Liver (tissue), 9 donors: ENCODE measurements around the gene CCL25. TPM values are rescaled to one million over a fixed set of nuclear protein-coding genes. Genes with fewer than 3 reads are reported as not detected.
"Not testable (repeated sequence)": the region's sequence is repeated elsewhere in the genome, so short reads cannot be mapped to it uniquely, and the experiment has no call there.

ENCODE experiments used
- DNase-seq: peaks from one replicate; pipeline ENCODE4 v3.0.0-alpha.2; 2017; ENCODE audit warnings: low spot score
- H3K27ac ChIP-seq, 2 donors: one replicate each; pipeline ENCODE4 v1.7.0; 2013; ENCODE audit warnings: inconsistent platforms in 2 of 2, low read length in 2 of 2, control low read depth in 1 of 2, low read depth in 1 of 2, mild to moderate bottlenecking in 1 of 2
- H3K27me3 ChIP-seq, 4 donors: one replicate each; pipeline versions ENCODE4 v1.6.1 to v1.7.0; 2013; ENCODE audit warnings: low read length in 3 of 4, inconsistent platforms in 1 of 4, mild to moderate bottlenecking in 1 of 4, moderate library complexity in 1 of 4; ENCODE audit not compliant: control insufficient read depth in 4 of 4, insufficient read depth in 4 of 4
- H3K36me3 ChIP-seq, 4 donors: one replicate each; pipeline versions ENCODE4 v1.6.1 to v1.7.0; 2013; ENCODE audit warnings: low read length in 3 of 4, mild to moderate bottlenecking in 3 of 4, low read depth in 1 of 4, moderate library complexity in 1 of 4; ENCODE audit not compliant: control insufficient read depth in 4 of 4, insufficient read depth in 3 of 4
- H3K4me1 ChIP-seq, 4 donors: one replicate each; pipeline versions ENCODE4 v1.6.1 to v1.7.0; 2013; ENCODE audit warnings: low read length in 3 of 4, mild to moderate bottlenecking in 3 of 4, moderate library complexity in 1 of 4; ENCODE audit not compliant: control insufficient read depth in 4 of 4, insufficient read depth in 4 of 4
- H3K4me3 ChIP-seq, 3 donors: one replicate each; pipeline versions ENCODE4 v1.6.1 to v1.7.0; 2013; ENCODE audit warnings: low read length in 3 of 3, control low read depth in 1 of 3, low read depth in 1 of 3, mild to moderate bottlenecking in 1 of 3
- H3K9ac ChIP-seq, 2 donors: one replicate each; pipeline ENCODE4 v1.7.0; 2013; ENCODE audit warnings: low read length in 2 of 2, mild to moderate bottlenecking in 2 of 2, moderate library complexity in 2 of 2, control low read depth in 1 of 2, low read depth in 1 of 2
- H3K9me3 ChIP-seq, 4 donors: one replicate each; pipeline versions ENCODE4 v1.6.1 to v1.7.0; 2013; ENCODE audit warnings: low read length in 3 of 4; ENCODE audit not compliant: control insufficient read depth in 4 of 4
- ATF3 ChIP-seq: IDR thresholded peaks from 2 replicates; pipeline ENCODE4 v1.6.1; 2016; ENCODE audit warnings: antibody characterized with exemption
- CTCF ChIP-seq: fragments of 150-350 bp; IDR thresholded peaks from 2 replicates; pipeline ENCODE4 v1.5.1; 2017; ENCODE audit warnings: improper control_type of control experiment, low read depth, low read length; ENCODE audit not compliant: missing input control
- EGR1 ChIP-seq, 2 donors: IDR thresholded peaks; 2 replicates each; pipeline ENCODE4 v1.6.1; 2016 to 2018; ENCODE audit warnings: antibody characterized with exemption in 2 of 2, low read depth in 2 of 2
- FOXA1 ChIP-seq: IDR thresholded peaks from 2 replicates; pipeline ENCODE4 v1.6.1; 2016; ENCODE audit warnings: antibody characterized with exemption
- FOXA2 ChIP-seq: IDR thresholded peaks from 2 replicates; pipeline ENCODE4 v1.6.1; 2016; ENCODE audit warnings: antibody characterized with exemption
- GABPA ChIP-seq, 2 donors: IDR thresholded peaks in 1 of 2; conservative IDR thresholded peaks in 1 of 2; 2 replicates each; pipeline ENCODE4 v1.6.1; 2016; ENCODE audit warnings: antibody characterized with exemption in 2 of 2, mild to moderate bottlenecking in 1 of 2, moderate library complexity in 1 of 2
- HNF4A ChIP-seq, 2 donors: conservative IDR thresholded peaks; 2 replicates each; pipeline ENCODE4 v1.6.1; 2016; ENCODE audit warnings: antibody characterized with exemption in 2 of 2, mild to moderate bottlenecking in 2 of 2
- HNF4G ChIP-seq: IDR thresholded peaks from 2 replicates; pipeline ENCODE4 v1.6.1; 2016; ENCODE audit warnings: antibody characterized with exemption
- JUND ChIP-seq, 2 donors: IDR thresholded peaks; 2 replicates each; pipeline ENCODE4 v1.6.1; 2016; ENCODE audit warnings: antibody characterized with exemption in 2 of 2
- MAX ChIP-seq: IDR thresholded peaks from 2 replicates; pipeline ENCODE4 v1.6.1; 2016; ENCODE audit warnings: antibody characterized with exemption
- NR2F2 ChIP-seq: IDR thresholded peaks from 2 replicates; pipeline ENCODE4 v1.6.1; 2016; ENCODE audit warnings: antibody characterized with exemption
- REST ChIP-seq: IDR thresholded peaks from 2 replicates; pipeline ENCODE4 v1.6.1; 2016; ENCODE audit warnings: antibody characterized with exemption, mild to moderate bottlenecking
- RXRA ChIP-seq, 2 donors: IDR thresholded peaks; 2 replicates each; pipeline ENCODE4 v1.6.1; 2017 to 2018; ENCODE audit warnings: antibody characterized with exemption in 2 of 2, mild to moderate bottlenecking in 1 of 2
- SP1 ChIP-seq: IDR thresholded peaks from 2 replicates; pipeline ENCODE4 v1.6.1; 2018; ENCODE audit warnings: antibody characterized with exemption, mild to moderate bottlenecking
- TAF1 ChIP-seq: conservative IDR thresholded peaks from 2 replicates; pipeline ENCODE4 v1.6.1; 2016; ENCODE audit warnings: antibody characterized with exemption, mild to moderate bottlenecking
- ZBTB33 ChIP-seq: IDR thresholded peaks from 2 replicates; pipeline ENCODE4 v1.6.1; 2016; ENCODE audit warnings: antibody characterized with exemption
- WGBS: extraction: QIAGEN DNeasy Blood & Tissue Kit; methylation state at CpG from one replicate; pipeline ENCODE4 v1.1.7; 2013; 5-methylcytosine and 5-hydroxymethylcytosine counted together
- polyA plus RNA-seq, 2 donors: library from polyadenylated mRNA; stranded (reverse) in 1 of 2; unstranded in 1 of 2; fragments of 200-250 nt in 1 of 2; fragments of >200 nt in 1 of 2; fragmentation: Nextera tagmentation in 1 of 2; extraction: Ambion mirVana in 1 of 2; gene quantifications; one replicate each; pipeline versions ENCODE4 v1.2.1 to v1.2.3, GENCODE V29; 2013 to 2015
- total RNA-seq, 2 donors: library from RNA; depleted of rRNA; stranded (reverse); fragments of >200 nt; gene quantifications; one replicate each; pipeline ENCODE4 v1.2.3, GENCODE V29; 2014
- donor health status: healthy.
- donor health status: healthy.
- donor health status: healthy.
- donor health status: healthy.
- donor health status: healthy.

The CCL25 gene
- total and polyA plus RNA-seq, 4 donors = not detected

GRCh38 chr19:8023371-8023770, 29.2 kb upstream of the CCL25 start:
- H3K4me3 ChIP-seq = no peak overlapping the region
- no peak overlapping the region for H3K27ac ChIP-seq
- H3K4me1 ChIP-seq = peaks cover 0 to 21% (median 9%) of the 10 kb centered on the region in 4 donors
- no peak for DNase-seq
- WGBS = 95% methylated on average over 5 of the region's 5 CpGs
- H3K9ac ChIP-seq = no peak overlapping the region
- H3K27me3 ChIP-seq = no peaks in the 10 kb centered on the region
- H3K9me3 ChIP-seq = no peaks in the 10 kb centered on the region
- no peaks in the 10 kb centered on the region for H3K36me3 ChIP-seq
- no peak for TF ChIP-seq NR2F2

- not testable (repeated sequence) for H3K27ac ChIP-seq, DNase-seq, H3K4me3 ChIP-seq, H3K9ac ChIP-seq, H3K9me3 ChIP-seq, H3K27me3 ChIP-seq, H3K36me3 ChIP-seq
- 97% methylated on average over 3 of the region's 3 CpGs for WGBS
- peaks cover 0 to 21% (median 9%) of the 10 kb centered on the region in 4 donors for H3K4me1 ChIP-seq
These were observed 28.3 kb upstream of the CCL25 start for GRCh38 chr19:8024256-8024655.

- no peaks in the 10 kb centered on the region for H3K27me3 ChIP-seq
- H3K9ac ChIP-seq = no peak overlapping the region
- no peaks in the 10 kb centered on the region for H3K9me3 ChIP-seq
- H3K4me1 ChIP-seq = peaks cover 0 to 21% (median 9%) of the 10 kb centered on the region in 4 donors
- 63% methylated on average over 5 of the region's 5 CpGs for WGBS
- no peak overlapping the region for H3K4me3 ChIP-seq
- H3K27ac ChIP-seq = no peak overlapping the region
- H3K36me3 ChIP-seq = no peaks in the 10 kb centered on the region
- DNase-seq = no peak
- TF ChIP-seq SP1 = no peak
- TF ChIP-seq HNF4G = no peak
- TF ChIP-seq ATF3 = no peak
- TF ChIP-seq HNF4A (conservative IDR thresholded peaks at IDR 0.05) = no peak
- no peak for TF ChIP-seq FOXA1
- TF ChIP-seq GABPA (IDR thresholded peaks at IDR 0.05 in 1 of 2, conservative IDR thresholded peaks at IDR 0.05 in 1 of 2) = no peak
- no peak for TF ChIP-seq JUND (IDR thresholded peaks at IDR 0.05)
- TF ChIP-seq RXRA (IDR thresholded peaks at IDR 0.05) = no peak
- TF ChIP-seq FOXA2 = no peak
- no peak for TF ChIP-seq REST
- no peak for TF ChIP-seq MAX
- TF ChIP-seq ZBTB33 = no peak
- no peak for TF ChIP-seq CTCF
- TF ChIP-seq EGR1 (IDR thresholded peaks at IDR 0.05; ENCODE audit: low read depth in 2 of 2) = no peak
- TF ChIP-seq TAF1 = no peak
These were observed 27.2 kb upstream of the CCL25 start for GRCh38 chr19:8025316-8025715.
